ENCODE results near the gene ATP6V1C2. TPM values are rescaled to one million over a fixed set of nuclear protein-coding genes. Genes with fewer than 3 reads are reported as not detected.

The ATP6V1C2 gene, protein sequence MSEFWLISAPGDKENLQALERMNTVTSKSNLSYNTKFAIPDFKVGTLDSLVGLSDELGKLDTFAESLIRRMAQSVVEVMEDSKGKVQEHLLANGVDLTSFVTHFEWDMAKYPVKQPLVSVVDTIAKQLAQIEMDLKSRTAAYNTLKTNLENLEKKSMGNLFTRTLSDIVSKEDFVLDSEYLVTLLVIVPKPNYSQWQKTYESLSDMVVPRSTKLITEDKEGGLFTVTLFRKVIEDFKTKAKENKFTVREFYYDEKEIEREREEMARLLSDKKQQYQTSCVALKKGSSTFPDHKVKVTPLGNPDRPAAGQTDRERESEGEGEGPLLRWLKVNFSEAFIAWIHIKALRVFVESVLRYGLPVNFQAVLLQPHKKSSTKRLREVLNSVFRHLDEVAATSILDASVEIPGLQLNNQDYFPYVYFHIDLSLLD
- total RNA-seq (4.2 TPM), polyA plus RNA-seq (ENCODE audit: insufficient read depth, low read depth, low replicate concordance) (38.0 TPM)
- long read RNA-seq, donor 1, partial matches to known transcripts, result 140 of 225 reads
- long read RNA-seq, donor 1, other reads (novel, unspliced or antisense), result 84 of 225 reads
- long read RNA-seq, donor 2, result 0 reads
- long read RNA-seq, donor 3, partial matches to known transcripts, result 163 of 344 reads
- long read RNA-seq, donor 3, other reads (novel, unspliced or antisense), result 181 of 344 reads
- long read RNA-seq, donor 4, partial matches to known transcripts, result 171 of 373 reads
- long read RNA-seq, donor 4, other reads (novel, unspliced or antisense), result 202 of 373 reads
- long read RNA-seq, donor 5, result 0 reads
- long read RNA-seq, donor 6, partial matches to known transcripts, result 131 of 230 reads
- long read RNA-seq, donor 6, other reads (novel, unspliced or antisense), result 98 of 230 reads
- long read RNA-seq, donor 7, partial matches to known transcripts, result 2 of 5 reads
- long read RNA-seq, donor 7, other reads (novel, unspliced or antisense), result 1 of 5 reads
- long read RNA-seq, donor 8, partial matches to known transcripts, result 153 of 233 reads
- long read RNA-seq, donor 8, other reads (novel, unspliced or antisense), result 80 of 233 reads
- long read RNA-seq, donor 9, result 0 reads
- long read RNA-seq, donor 10, partial matches to known transcripts, result 220 of 323 reads
- long read RNA-seq, donor 10, other reads (novel, unspliced or antisense), result 101 of 323 reads

- Histone ChIP-seq H3K27ac (ENCODE audit: low read depth in 2 of 2, low read length in 2 of 2) (no peak within 1 kb of the TSS), H3K27me3 (ENCODE audit: control insufficient read depth, insufficient read depth, low read length) (peaks cover 27% of the 10 kb centered on the region), H3K9me3 (ENCODE audit: control insufficient read depth in 2 of 3, insufficient read depth in 1 of 3, low read length in 3 of 3) (no peaks in the 10 kb centered on the region), H3K4me1 (ENCODE audit: control insufficient read depth in 2 of 3, insufficient read depth in 2 of 3, low read depth in 1 of 3, low read length in 3 of 3) (peaks cover 0 to 9% (median 0%) of the 10 kb centered on the region in 3 donors), H3K4me3 (ENCODE audit: low read length in 3 of 3) (peak within 1 kb of the TSS in 2 of 3 donors; percentile 10 to 55), H3K36me3 (ENCODE audit: control insufficient read depth in 2 of 3, insufficient read depth in 3 of 3, low read length in 3 of 3) (no peaks in the 10 kb centered on the region), H3K9ac (ENCODE audit: low read length in 3 of 3) (no peak within 1 kb of the TSS)
- no peak for TF ChIP-seq CTCF (IDR thresholded peaks at IDR 0.05; ENCODE audit: borderline replicate concordance, extremely low read depth, insufficient read depth)
- FAIRE-seq, result no peak
- intact Hi-C loops (cut with DNase I), result no loop called here
- DNase-seq, result peak; percentile 56 to 75 (median 65)
Observed at GRCh38 chr2:10721396-10722251, at the start of gene ATP6V1C2. TSS of gene ATP6V1C2 (plus strand) at chr2:10721630. CDS start at chr2:10722850, 1,220 bp downstream.

GRCh38 chr2:10675131-10675530 is 46.3 kb upstream of the ATP6V1C2 start:
- Histone ChIP-seq H3K27me3 (ENCODE audit: control insufficient read depth, insufficient read depth, low read length) (no peaks in the 10 kb centered on the region), H3K27ac (ENCODE audit: low read depth in 2 of 2, low read length in 2 of 2) (no peak overlapping the region), H3K9ac (ENCODE audit: low read length in 3 of 3) (no peak overlapping the region), H3K36me3 (ENCODE audit: control insufficient read depth in 2 of 3, insufficient read depth in 3 of 3, low read length in 3 of 3) (peaks cover 0 to 6% (median 0%) of the 10 kb centered on the region in 3 donors), H3K4me3 (ENCODE audit: low read length in 3 of 3) (no peak overlapping the region), H3K9me3 (ENCODE audit: control insufficient read depth in 2 of 3, insufficient read depth in 1 of 3, low read length in 3 of 3) (no peaks in the 10 kb centered on the region), H3K4me1 (ENCODE audit: control insufficient read depth in 2 of 3, insufficient read depth in 2 of 3, low read depth in 1 of 3, low read length in 3 of 3) (no peaks in the 10 kb centered on the region)
- FAIRE-seq, result no peak
- intact Hi-C loops (cut with DNase I), result no loop called here
- no peak for DNase-seq
- TF ChIP-seq CTCF (IDR thresholded peaks at IDR 0.05; ENCODE audit: borderline replicate concordance, extremely low read depth, insufficient read depth), result no peak

DNA sequence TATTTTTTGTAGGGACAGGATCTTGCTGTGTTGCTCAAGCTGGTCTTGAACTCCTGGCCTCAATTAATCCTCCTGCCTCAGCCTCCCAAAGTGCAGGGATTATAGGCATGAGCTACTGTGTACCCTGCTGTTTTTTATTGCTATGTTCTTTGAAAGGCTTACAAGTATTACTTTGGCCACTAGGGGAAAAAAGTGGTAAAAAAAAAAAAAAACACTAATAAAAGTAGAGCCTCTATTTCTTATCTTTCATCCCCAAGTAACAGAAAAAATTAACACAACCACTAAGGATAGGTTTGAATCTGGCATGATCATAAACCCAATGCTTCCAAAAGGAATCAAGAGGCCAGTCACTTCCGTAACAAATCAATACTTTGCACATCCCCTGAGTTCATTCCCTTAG is 43.2 kb upstream of the ATP6V1C2 start:
- FAIRE-seq, result no peak

More for the DNA sequence above, 43.2 kb upstream of the ATP6V1C2 start:
- intact Hi-C loops (cut with DNase I), result no loop called here
- no peak overlapping the region for H3K27ac ChIP-seq (ENCODE audit: low read depth in 2 of 2, low read length in 2 of 2)
- no peak for DNase-seq
- H3K36me3 ChIP-seq (ENCODE audit: control insufficient read depth in 2 of 3, insufficient read depth in 3 of 3, low read length in 3 of 3), result peaks cover 0 to 3% (median 2%) of the 10 kb centered on the region in 3 donors
- H3K27me3 ChIP-seq (ENCODE audit: control insufficient read depth, insufficient read depth, low read length), result no peaks in the 10 kb centered on the region
- TF ChIP-seq CTCF (IDR thresholded peaks at IDR 0.05; ENCODE audit: borderline replicate concordance, extremely low read depth, insufficient read depth), result no peak
- H3K9ac ChIP-seq (ENCODE audit: low read length in 3 of 3), result no peak overlapping the region
- H3K4me3 ChIP-seq (ENCODE audit: low read length in 3 of 3), result no peak overlapping the region
- no peaks in the 10 kb centered on the region for H3K4me1 ChIP-seq (ENCODE audit: control insufficient read depth in 2 of 3, insufficient read depth in 2 of 3, low read depth in 1 of 3, low read length in 3 of 3)
- no peaks in the 10 kb centered on the region for H3K9me3 ChIP-seq (ENCODE audit: control insufficient read depth in 2 of 3, insufficient read depth in 1 of 3, low read length in 3 of 3)

Data from kidney (tissue), 22 donors.